H54 (cell line): ENCODE data around the gene GAL.

Source experiments
- DNase-seq: peaks from one replicate; pipeline ENCODE4 v3.0.0; 2011; ENCODE audit warnings: low spot score, mixed read lengths; ENCODE audit not compliant: insufficient read length
- FAIRE-seq: peaks from 3 replicates; lab custom pipeline; 2011; peaks lifted over from hg19 to GRCh38; lab: Jason Lieb, UNC
- POLR2A ChIP-seq: IDR thresholded peaks from 2 replicates; pipeline ENCODE4 v1.6.1; 2011; ENCODE audit warnings: low read depth, mild to moderate bottlenecking, low read length

The GAL gene

GRCh38 chr11:68694431-68695297 is 10.3 kb downstream of the GAL start:
- FAIRE-seq: no peak
- TF ChIP-seq POLR2A: no peak
- no peak for DNase-seq

- FAIRE-seq (no peak), DNase-seq (no peak)
- no peak for TF ChIP-seq POLR2A
These were observed 11.2 kb downstream of the GAL start for GRCh38 chr11:68695531-68695930.

- no peak for FAIRE-seq
- no peak for TF ChIP-seq POLR2A
These were observed 14.6 kb downstream of the GAL start for GRCh38 chr11:68698993-68699392.

GRCh38 chr11:68704887-68705286 is 20.5 kb downstream of the GAL start:
- no peak for TF ChIP-seq POLR2A
- no peak for FAIRE-seq
- no peak for DNase-seq

More at GRCh38 chr11:68698993-68699392, 14.6 kb downstream of the GAL start:
- DNase-seq: no peak

GRCh38 chr11:68707527-68707926 is 23.2 kb downstream of the GAL start:
- no peak for TF ChIP-seq POLR2A
- no peak for FAIRE-seq

GRCh38 chr11:68709062-68709461 is 24.7 kb downstream of the GAL start:
- no peak for FAIRE-seq
- no peak for DNase-seq
- no peak for TF ChIP-seq POLR2A

More at GRCh38 chr11:68707527-68707926, 23.2 kb downstream of the GAL start:
- DNase-seq: no peak

- TF ChIP-seq POLR2A: no peak
- DNase-seq (no peak), FAIRE-seq (no peak)
These were observed 26.1 kb downstream of the GAL start for GRCh38 chr11:68710409-68710808.

GRCh38 chr11:68711114-68711513 is 26.8 kb downstream of the GAL start:
- no peak for TF ChIP-seq POLR2A
- DNase-seq: no peak
- FAIRE-seq: no peak

GRCh38 chr11:68714060-68714856 is 29.9 kb downstream of the GAL start:
- no peak for FAIRE-seq
- DNase-seq: no peak
- no peak for TF ChIP-seq POLR2A

- TF ChIP-seq POLR2A: no peak
- DNase-seq (no peak), FAIRE-seq (no peak)
These were observed 31.2 kb downstream of the GAL start for GRCh38 chr11:68715456-68716122.

GRCh38 chr11:68721075-68721474 is 36.7 kb downstream of the GAL start:
- no peak for TF ChIP-seq POLR2A
- FAIRE-seq: no peak
- no peak for DNase-seq

- DNase-seq: no peak
- FAIRE-seq: no peak
- TF ChIP-seq POLR2A: no peak
These were observed 37.8 kb downstream of the GAL start for GRCh38 chr11:68722143-68722542.

- DNase-seq: no peak
- TF ChIP-seq POLR2A: no peak
- FAIRE-seq: no peak
These were observed 39.9 kb downstream of the GAL start for GRCh38 chr11:68724293-68724692.

GRCh38 chr11:68727783-68728182 is 43.4 kb downstream of the GAL start:
- TF ChIP-seq POLR2A: no peak
- no peak for DNase-seq
- no peak for FAIRE-seq
